Measurements from ENCODE around the gene SNAPC4.

The SNAPC4 gene

GRCh38 chr9:136400038-136400834 is at the start of gene SNAPC4:
Gene SNAPC4, minus strand, starts transcription at chr9:136400170. Its CDS starts 1,742 bp downstream, at chr9:136398428.
- H3K4me3 ChIP-seq = peak within 1 kb of the TSS; percentile 80 to 97 (median 94)
- H3K27ac ChIP-seq = peak within 1 kb of the TSS in 20 of 21 experiments; percentile 35 to 88 (median 68)

GRCh38 chr9:136448655-136449054 is 48.7 kb upstream of the SNAPC4 start:
- H3K4me3 ChIP-seq = no peak overlapping the region
- no peak overlapping the region for H3K27ac ChIP-seq

GRCh38 chr9:136447173-136447778 is 47.3 kb upstream of the SNAPC4 start:
- H3K4me3 ChIP-seq = no peak overlapping the region
- no peak overlapping the region for H3K27ac ChIP-seq

- no peak overlapping the region for H3K4me3 ChIP-seq
- no peak overlapping the region for H3K27ac ChIP-seq
Observed at GRCh38 chr9:136445799-136446198, 45.8 kb upstream of the SNAPC4 start.

- H3K27ac ChIP-seq = no peak overlapping the region
- H3K4me3 ChIP-seq = no peak overlapping the region
Observed at GRCh38 chr9:136444102-136444501, 44.1 kb upstream of the SNAPC4 start.

GRCh38 chr9:136443687-136444086 is 43.7 kb upstream of the SNAPC4 start:
- Histone ChIP-seq H3K4me3 (no peak overlapping the region), H3K27ac (no peak overlapping the region)

GRCh38 chr9:136443087-136443486 is 43.1 kb upstream of the SNAPC4 start:
- no peak overlapping the region for H3K4me3 ChIP-seq

GRCh38 chr9:136442265-136442664 is 42.3 kb upstream of the SNAPC4 start:
- Histone ChIP-seq H3K27ac (no peak overlapping the region), H3K4me3 (no peak overlapping the region)

More at GRCh38 chr9:136443087-136443486, 43.1 kb upstream of the SNAPC4 start:
- no peak overlapping the region for H3K27ac ChIP-seq

GRCh38 chr9:136441681-136442245 is 41.8 kb upstream of the SNAPC4 start:
- H3K27ac ChIP-seq = no peak overlapping the region

GRCh38 chr9:136441191-136441680 is 41.3 kb upstream of the SNAPC4 start:
- Histone ChIP-seq H3K4me3 (no peak overlapping the region), H3K27ac (no peak overlapping the region)

More at GRCh38 chr9:136441681-136442245, 41.8 kb upstream of the SNAPC4 start:
- no peak overlapping the region for H3K4me3 ChIP-seq

GRCh38 chr9:136439481-136440408 is 39.8 kb upstream of the SNAPC4 start, which contains the start of gene INPP5E:
Gene INPP5E, minus strand, starts transcription at chr9:136439845. Its CDS starts 426 bp downstream, at chr9:136439419.
- Histone ChIP-seq H3K27ac (peak within 1 kb of the TSS; percentile 70 to 96 (median 89)), H3K4me3 (peak within 1 kb of the TSS; percentile 72 to 99 (median 97))

GRCh38 chr9:136438548-136439480 is 38.8 kb upstream of the SNAPC4 start:
- Histone ChIP-seq H3K27ac (peak overlapping the region; percentile 70 to 96 (median 89)), H3K4me3 (peak overlapping the region; percentile 72 to 99 (median 97))

- Histone ChIP-seq H3K4me3 (peak overlapping the region; percentile 72 to 99 (median 97)), H3K27ac (peak overlapping the region in 14 of 21 experiments; percentile 76 to 96 (median 90))
Observed at GRCh38 chr9:136437839-136438547, 38.0 kb upstream of the SNAPC4 start.

GRCh38 chr9:136437430-136437829 is 37.5 kb upstream of the SNAPC4 start:
- peak overlapping the region in 2 of 7 experiments; percentile 72 to 97 for H3K4me3 ChIP-seq
- H3K27ac ChIP-seq = peak overlapping the region in 6 of 21 experiments; percentile 11 to 96 (median 70)

- no peak overlapping the region for H3K4me3 ChIP-seq
- no peak overlapping the region for H3K27ac ChIP-seq
Observed at GRCh38 chr9:136436055-136436634, 36.2 kb upstream of the SNAPC4 start.

- no peak overlapping the region for H3K27ac ChIP-seq
Observed at GRCh38 chr9:136434580-136435169, 34.7 kb upstream of the SNAPC4 start.

More at GRCh38 chr9:136434580-136435169, 34.7 kb upstream of the SNAPC4 start:
- no peak overlapping the region for H3K4me3 ChIP-seq
